HG03439 (cell line): ENCODE data around the gene S1PR4.
"Not testable (repeated sequence)": the region's sequence is repeated elsewhere in the genome, so short reads cannot be mapped to it uniquely, and the experiment has no call there.

Experiments
- ATAC-seq: cut with Tn5 transposase; IDR thresholded peaks from one replicate; pipeline ENCODE4 v1.9.1; 2021; ENCODE audit warnings: mild to moderate bottlenecking, moderate library complexity; ENCODE audit not compliant: unreplicated experiment

The S1PR4 gene

GRCh38 chr19:3192684-3193083, 14.1 kb downstream of the S1PR4 start:
- ATAC-seq = no peak

DNA sequence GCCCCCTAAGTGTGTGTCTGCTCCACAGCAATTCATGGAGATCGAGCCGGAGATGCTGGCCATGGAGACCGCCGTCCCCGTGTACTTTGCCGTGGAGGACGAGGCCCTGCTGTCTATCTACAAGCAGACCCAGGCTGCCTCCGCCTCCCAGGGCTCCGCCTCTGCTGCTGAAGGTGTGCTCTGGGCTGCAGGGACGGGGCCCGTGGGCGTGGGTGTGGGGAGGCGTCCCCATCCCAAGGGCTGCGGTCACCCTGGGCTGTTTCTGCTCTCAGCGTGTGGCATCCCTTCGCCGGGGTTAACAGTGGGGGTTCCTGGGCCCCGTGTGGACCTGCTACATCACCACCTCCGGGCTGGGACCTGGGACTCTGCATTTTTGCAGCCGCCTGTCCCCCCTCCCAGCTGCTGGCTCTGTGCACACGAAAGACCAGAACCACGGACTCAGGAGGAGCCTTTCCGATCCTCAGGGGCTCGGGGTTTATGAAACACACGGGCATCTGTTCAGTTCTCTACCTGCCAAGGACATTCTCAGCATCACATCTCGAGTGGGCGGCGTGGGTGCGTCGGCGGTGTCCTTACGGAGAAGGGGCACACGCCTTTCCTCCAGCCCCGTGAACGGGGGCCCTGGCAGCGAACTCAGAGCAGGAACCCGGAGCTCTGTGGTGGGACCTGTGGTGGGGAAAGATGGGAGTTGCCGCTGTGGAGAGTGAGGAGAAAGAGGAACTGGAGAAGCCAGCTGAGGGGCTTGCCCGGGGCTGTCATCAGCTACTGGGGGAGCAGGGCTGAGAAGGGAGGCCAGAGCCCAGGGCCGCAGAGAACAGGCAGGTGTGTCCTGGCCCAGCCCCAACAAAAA, 14.9 kb downstream of the S1PR4 start:
- no peak for ATAC-seq

- ATAC-seq = no peak
These were observed 15.8 kb downstream of the S1PR4 start for GRCh38 chr19:3194106-3195087.

- no peak for ATAC-seq
These were observed 17.7 kb downstream of the S1PR4 start for GRCh38 chr19:3196064-3196932.

DNA sequence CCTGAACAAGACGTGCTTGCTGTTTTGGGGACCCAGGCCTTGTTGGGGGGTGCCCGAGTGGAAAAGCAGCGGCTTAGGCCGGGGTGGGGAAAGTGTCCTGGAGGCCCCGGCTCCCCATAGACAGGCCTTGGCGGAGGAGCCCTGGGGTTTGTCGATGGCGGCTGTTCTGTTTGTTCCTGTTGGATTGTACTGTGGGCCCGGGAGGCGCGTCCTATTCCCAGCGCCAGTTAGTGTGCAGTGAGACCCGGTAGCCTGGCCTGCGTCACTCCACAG, 18.3 kb downstream of the S1PR4 start:
- ATAC-seq = no peak

DNA sequence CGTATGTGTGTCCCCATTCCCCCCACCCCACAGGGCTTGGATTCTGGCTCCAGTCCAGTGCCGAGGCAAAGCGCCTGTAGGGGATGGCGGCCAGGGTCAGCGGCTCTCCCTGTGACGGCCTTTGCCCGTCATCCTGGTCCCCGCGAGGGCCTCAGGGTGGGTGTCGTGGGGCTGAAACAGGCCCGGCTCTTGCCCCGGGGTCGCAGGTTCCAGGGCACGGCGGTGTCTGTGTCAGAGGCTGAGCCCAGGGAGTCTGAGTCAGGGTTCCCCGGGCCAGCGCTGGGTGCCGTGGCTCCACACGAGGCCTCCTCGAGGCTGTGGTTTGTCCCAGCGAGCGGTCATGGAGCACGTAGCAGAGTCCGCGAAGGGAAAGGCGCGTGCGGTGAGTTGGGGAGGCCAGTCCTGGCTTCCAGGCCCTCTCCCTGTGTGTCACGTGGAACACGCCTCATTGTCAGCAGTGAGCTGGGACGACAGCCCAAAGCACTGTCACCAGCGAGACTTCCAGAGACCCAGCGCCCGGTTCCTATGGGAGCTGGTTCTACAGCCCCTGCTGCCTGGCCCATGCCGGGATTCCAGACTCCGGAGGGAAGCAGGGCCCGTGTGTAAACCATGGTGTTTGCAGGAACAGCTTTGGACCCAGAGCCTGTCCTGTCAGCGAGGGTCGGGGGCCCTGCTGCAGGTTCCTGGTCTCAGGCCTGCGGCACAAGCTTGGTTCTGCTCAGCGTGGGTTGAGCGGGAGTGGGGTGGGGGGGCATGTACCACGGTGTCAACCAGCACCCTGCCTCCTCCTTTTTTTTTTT, 20.5 kb downstream of the S1PR4 start:
- ATAC-seq = no peak

GRCh38 chr19:3201072-3201700, 22.6 kb downstream of the S1PR4 start:
- no peak for ATAC-seq

DNA sequence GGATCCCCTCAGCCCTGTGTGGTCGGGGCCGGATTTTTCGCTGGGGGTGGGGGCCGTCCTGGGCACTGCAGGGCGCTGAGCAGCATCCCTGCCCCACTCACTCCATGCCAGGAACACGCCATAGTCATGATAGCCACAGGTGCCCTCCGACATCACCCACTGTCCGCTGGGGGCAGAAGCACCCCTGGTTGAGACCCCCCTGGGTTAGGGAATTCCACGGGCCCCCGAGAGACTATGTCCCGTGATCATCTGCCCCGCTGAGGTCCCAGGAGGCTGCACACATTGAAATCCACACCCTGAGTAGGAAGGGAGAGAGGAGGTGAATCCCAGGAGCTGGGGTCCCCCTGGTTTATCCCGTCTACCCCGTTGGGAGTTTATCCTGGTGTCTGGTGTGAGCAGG, 23.3 kb downstream of the S1PR4 start:
- no peak for ATAC-seq

GRCh38 chr19:3202346-3202745, 23.8 kb downstream of the S1PR4 start:
- no peak for ATAC-seq

GRCh38 chr19:3202895-3203294, 24.3 kb downstream of the S1PR4 start:
- not testable (repeated sequence) for ATAC-seq

DNA sequence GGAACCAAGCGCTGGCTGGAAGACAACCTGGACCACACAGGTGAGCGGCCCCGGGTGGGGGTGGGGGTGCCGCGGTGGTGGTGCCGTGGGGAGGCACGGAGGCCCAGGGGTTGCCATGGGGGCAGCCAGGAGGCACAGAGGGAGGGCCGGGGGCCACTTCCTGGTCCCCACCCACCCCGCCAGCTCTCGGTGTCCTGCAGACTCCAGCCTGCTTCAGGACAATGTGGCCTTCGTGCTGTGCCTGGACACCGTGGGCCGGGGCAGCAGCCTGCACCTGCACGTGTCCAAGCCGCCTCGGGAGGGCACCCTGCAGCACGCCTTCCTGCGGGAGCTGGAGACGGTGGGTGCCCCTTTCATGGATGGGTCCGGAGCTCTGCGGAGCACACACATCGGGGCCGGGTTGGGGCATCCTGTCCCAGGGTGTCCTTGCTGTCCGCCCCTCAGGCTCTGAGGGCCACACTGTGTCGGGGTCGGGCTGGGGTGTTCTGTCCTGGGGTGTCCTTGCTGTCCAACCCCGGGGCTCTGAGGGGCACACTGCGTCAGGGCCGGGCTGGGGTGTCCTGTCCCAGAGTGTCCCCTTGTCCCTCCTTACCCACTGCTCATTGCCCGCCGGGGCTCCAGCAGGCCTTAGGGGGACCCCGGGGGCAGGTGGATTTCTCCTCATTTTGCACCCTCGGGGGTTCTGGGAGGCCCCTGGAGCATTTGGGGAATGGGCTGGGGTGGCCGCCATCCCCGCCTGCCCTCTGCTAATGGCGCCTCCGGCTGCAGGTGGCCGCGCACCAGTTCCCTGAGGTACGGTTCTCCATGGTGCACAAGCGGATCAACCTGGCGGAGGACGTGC, 25.5 kb downstream of the S1PR4 start:
- ATAC-seq = no peak

- ATAC-seq = no peak
These were observed 26.2 kb downstream of the S1PR4 start for GRCh38 chr19:3204646-3205275.

GRCh38 chr19:3206216-3206953, 27.8 kb downstream of the S1PR4 start:
- no peak for ATAC-seq

DNA sequence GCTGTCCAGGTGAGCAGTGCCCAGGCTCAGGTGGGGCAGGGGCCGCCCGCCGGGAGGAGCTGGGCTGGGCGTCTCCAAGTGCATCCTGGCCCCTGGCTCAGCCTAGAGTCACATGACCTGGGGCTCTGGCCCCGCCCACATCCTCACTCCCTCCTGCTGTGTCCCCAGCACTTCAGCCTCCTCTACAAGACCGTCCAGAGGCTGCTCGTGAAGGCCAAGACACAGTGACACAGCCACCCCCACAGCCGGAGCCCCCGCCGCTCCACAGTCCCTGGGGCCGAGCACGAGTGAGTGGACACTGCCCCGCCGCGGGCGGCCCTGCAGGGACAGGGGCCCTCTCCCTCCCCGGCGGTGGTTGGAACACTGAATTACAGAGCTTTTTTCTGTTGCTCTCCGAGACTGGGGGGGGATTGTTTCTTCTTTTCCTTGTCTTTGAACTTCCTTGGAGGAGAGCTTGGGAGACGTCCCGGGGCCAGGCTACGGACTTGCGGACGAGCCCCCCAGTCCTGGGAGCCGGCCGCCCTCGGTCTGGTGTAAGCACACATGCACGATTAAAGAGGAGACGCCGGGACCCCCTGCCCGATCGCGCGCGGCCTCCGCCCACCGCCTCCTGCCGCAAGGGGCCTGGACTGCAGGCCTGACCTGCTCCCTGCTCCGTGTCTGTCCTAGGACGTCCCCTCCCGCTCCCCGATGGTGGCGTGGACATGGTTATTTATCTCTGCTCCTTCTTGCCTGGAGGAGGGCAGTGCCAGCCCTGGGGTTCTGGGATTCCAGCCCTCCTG, 29.1 kb downstream of the S1PR4 start:
- no peak for ATAC-seq

GRCh38 chr19:3208317-3209207, 30.0 kb downstream of the S1PR4 start:
- no peak for ATAC-seq
